HG03039 (cell line): ENCODE measurements around the gene HNRNPR.

Experiments used
- ATAC-seq: cut with Tn5 transposase; IDR thresholded peaks from one replicate; pipeline ENCODE4 v1.9.1; 2021; ENCODE audit warnings: mild to moderate bottlenecking, moderate library complexity; ENCODE audit not compliant: unreplicated experiment

HNRNPR gene

DNA sequence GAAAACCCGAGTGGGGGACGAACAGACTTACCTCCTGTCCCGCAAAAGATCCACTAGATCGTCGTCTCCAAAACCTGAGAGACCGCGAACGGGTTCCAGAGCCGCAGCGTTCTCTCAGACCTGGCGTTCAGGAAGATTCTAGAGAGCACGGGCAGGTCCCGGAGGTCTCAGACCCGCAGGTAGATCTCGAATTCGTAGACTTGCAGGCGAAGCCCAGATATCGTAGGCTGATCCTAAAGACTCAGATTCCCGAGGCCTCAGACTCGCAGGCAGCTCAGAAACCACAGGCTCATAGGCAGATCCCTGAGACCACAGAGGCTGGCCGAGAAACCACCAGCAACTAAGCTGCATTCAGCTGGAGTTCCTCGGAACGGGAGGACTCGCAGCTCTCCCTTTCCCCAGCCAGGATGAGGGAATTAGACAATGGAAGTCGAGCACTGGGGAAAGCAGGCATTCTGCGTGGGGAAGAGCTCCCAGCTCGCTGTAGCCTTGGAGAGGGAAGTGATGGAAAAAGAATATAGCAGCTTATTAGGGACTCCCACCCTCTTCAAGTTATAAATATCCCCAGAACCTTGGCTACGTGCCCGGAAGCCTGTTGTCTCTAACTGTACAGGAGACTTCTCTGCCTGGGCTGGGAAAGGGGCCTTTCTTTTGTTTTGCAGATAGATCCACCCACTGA lies 25.4 kb upstream of the HNRNPR start, which contains the start of gene ZNF436:
TSS of gene ZNF436 (minus strand) at position 502 of the 679 bp plus-strand sequence. CDS start 1,831 bp downstream, outside the sequence.
- no peak for ATAC-seq

- peak; percentile 53 for ATAC-seq
These were observed 24.7 kb upstream of the HNRNPR start for GRCh38 chr1:23368562-23369334.

- ATAC-seq = peak; percentile 82
These were observed 23.9 kb upstream of the HNRNPR start for GRCh38 chr1:23367791-23368561.

DNA sequence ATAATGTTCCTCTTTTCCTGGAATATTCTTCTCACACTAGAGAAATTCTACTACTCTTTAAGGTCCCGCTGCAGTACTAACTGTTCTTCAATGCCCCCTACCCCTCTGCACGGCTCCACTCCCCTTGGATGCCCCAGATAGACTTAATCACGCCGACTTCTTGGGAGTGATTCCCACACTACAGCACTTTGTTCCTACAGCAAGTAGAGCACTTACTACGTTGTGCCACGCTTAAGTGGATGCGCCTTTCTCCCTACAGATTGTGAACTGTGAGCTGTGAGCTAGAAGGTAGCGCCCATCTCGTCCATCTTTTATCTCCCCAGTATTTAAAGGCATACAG lies 23.3 kb upstream of the HNRNPR start:
- ATAC-seq = no peak

- ATAC-seq = no peak
These were observed 22.5 kb upstream of the HNRNPR start for GRCh38 chr1:23366598-23366997.

- no peak for ATAC-seq
These were observed 22.1 kb upstream of the HNRNPR start for GRCh38 chr1:23366146-23366545.

DNA sequence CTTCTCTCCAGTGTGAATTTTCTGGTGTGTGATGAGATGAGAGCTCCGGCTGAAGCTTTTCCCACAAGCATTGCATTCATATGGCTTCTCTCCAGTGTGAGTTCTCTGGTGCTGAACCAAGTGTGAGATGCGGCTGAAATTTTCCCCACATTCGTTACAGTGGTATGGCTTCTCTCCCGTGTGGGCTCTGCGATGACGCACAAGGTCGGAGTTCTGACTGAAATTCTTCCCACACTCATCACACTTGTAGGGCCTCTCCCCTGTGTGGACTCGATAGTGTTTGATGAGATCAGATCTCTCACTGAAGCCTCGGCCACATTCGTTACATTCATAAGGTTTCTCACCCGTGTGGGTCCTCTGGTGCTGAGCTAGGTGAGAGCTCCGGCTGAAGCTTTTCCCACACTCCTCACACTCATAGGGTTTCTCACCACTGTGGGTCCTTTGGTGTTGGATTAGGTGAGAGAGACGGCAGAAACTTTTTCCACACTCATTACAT lies 18.2 kb upstream of the HNRNPR start:
- no peak for ATAC-seq

DNA sequence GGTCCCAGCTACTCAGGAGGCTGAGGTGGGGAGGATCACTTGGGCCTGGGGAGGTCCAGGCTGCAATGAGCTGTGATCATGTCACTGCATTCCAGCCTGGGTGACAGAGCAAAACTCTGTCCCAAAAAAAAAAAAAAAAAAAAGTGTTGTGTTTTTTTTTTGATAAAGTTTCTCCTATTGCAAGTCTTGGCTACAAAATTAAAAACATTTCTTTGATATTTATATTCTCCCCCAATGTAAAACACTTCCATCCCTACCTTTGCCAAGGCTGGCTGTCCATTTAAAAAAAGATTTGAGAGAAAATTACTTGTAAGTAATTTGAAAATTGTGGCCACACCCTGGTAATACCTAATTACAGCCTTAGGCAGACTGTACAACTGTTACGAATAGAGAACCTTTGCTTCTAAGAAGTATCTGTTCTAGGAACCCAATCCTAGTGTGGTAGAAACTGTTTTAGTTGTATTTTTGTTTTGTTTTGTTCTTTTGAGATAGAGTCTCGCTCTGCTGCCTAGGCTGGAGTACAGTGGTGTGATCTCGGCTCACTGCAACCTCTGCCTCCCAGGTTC lies 14.3 kb upstream of the HNRNPR start:
- no peak for ATAC-seq

DNA sequence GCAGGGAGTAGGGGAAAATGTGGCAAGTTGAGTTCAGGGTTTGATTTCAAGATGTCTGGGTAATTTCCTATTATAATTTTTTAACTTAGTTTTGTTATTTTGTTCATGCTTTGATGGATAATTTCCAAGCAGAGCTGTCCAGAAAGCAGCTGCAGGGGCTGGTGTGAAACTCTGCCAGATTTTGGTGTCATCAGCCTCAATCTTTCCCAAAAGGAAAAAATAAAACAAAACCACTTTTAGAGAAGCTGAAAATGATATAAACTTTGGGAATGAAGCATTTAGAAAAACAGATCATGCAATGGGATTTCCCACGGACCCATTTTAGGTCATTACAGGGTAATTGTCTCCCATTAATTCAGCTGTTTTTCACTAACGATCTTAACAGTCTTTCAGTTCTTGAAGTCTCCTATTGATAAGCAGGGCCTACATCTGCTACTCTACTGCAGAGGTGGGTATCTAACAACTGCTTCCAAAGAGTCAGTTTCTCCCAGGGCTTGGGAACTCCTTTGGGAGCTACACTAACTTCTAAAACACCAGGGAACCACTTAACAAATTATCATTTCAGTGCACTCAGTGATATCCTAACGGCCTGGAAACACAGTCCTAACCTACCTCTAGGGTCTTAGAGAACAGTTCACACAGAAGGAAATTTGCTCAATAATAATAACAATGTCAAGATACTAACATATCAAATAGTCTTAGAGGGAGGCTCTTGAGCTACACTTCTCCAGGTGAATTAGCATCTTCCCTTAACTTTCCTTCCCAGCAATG lies 13.2 kb upstream of the HNRNPR start:
- no peak for ATAC-seq

DNA sequence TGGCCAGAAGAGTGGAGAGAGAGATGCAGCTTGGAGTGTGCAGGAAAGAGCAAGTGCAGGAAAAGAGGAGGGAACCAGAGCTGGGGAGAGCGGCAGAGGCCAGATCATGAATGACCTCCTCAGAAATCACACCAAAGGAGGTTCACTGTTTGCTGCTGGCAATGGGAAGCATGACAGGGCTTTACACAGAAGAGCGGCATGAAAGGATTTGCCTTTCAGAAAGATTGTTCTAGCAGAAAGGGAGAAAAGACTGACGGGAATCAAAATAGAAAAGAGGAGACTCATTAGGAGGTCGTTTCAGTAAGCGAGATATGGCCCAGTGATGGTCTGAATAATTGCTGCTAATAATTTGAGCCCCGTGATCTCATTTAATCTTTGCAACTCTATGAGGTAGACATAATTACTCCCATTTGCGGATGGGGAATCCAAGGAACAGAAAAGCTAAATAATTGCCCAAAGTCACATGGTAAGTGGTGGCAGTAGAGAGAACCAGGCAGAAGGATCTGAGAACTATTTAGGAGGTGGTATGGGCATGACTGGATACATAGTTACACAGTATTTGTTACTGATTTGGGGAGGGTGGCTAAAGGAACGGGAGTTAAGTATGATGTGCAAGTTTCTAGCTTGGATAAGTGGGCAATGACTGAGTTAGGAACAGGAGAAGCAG lies 12.5 kb upstream of the HNRNPR start:
- no peak for ATAC-seq

- no peak for ATAC-seq
These were observed 10.2 kb upstream of the HNRNPR start for GRCh38 chr1:23354245-23354644.

DNA sequence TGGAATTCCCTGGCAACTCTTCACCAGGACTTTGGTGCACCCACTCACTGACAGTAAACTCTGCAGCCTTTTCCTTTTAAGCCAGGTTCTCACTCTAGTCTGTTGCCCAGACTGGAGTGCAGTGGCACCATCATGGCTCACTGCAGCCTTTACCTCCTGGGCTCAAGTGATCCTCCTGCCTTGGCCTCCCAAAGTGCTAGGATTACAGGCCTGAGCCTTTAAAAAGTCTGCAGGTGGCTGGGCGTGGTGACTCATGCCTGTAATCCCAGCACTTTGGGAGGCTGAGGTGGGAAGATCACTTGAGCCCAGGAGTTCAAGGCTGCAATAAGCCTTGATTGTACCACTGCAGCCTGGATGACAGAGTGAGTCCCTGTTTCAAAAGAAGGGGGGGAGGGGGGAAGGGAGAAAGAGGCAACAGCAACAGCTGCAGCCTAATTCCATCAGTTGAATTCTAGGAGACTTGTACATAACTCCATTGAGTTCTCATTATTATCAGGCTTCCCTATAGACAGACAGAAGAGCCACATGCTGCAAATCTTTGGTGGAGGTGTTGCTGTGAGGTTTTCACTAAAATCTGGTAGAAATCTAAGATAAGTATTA lies 8.1 kb upstream of the HNRNPR start:
- ATAC-seq = no peak

DNA sequence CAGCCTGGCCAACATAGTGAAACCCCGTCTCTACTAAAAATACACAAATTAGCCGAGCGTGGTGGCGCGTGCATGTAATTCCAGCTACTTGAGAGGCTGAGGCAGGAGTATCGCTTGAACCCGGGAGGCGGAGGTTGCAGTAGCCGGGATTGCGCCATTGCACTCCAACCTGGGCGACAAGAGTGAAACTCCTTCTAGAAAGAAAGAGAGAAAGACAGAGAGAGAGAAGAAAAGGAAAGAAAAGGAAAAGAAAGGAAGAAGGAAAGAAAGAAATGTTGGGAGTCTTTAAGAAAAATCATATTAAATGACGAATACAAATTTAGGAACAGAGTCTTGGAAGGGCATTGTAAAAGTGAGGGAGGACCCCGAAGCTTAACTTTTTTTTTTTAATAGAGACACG lies 1.8 kb upstream of the HNRNPR start:
- no peak for ATAC-seq

DNA sequence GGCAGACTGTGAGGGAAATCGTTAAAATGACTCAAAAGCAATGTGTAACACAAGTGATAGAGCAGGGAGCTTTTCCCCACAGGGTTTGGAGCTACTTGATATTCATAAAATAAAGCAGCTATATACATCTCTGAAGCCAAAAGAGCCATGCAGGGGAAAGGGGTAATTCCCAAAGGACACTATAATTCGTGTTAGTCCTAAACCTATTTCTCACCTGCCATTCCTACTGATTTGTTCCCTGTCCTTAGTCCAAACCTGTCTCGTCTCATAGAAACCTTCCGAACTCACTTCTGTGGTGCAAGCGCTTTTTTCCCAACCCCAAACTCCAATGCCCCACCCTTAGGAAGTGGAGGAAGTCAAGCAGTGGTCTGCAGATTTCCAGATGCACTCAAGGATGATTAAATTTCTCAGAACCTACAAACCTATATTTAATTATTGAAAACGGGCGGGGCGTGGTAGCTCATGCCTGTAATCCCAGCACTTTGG lies 946 bp upstream of the HNRNPR start:
- ATAC-seq = no peak

- ATAC-seq = peak; percentile 5
These were observed 618 bp downstream of the HNRNPR start for GRCh38 chr1:23343221-23344110.

GRCh38 chr1:23341931-23342692 lies 2.0 kb downstream of the HNRNPR start:
- no peak for ATAC-seq

- no peak for ATAC-seq
These were observed 4.5 kb downstream of the HNRNPR start for GRCh38 chr1:23339632-23340031.

- no peak for ATAC-seq
These were observed 6.2 kb downstream of the HNRNPR start for GRCh38 chr1:23337869-23338268.
